ENCODE results near the gene GBF1. TPM values are rescaled to one million over a fixed set of nuclear protein-coding genes. Genes with fewer than 3 reads are reported as not detected.

The GBF1 gene
- total RNA-seq, 1 experiment from 2014 or later: 50.6 TPM

DNA sequence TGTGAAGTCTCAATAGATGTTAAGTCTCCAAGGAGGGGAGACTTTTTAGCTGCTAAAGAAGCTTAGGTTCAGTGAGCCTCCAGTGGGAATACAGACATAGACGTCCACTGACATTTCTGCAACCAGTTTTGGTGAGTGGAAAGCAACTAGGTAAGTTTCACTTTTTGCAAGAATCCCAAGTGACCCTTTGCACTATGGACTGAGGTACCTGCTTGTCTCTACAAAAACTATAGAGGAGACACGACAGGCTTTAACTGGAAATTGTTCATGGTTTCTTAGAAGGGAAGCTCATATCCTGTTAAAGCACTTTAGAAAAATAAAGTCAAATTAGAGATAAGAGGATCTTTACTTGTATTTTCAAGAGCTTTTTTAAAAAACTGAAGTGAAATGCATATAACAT, 38.6 kb downstream of the GBF1 start:
- peaks cover 28% of the 10 kb centered on the region for H3K36me3 Mint-ChIP-seq (ENCODE audit: insufficient read depth, unreplicated experiment)
- TF ChIP-seq, protein P1, sequence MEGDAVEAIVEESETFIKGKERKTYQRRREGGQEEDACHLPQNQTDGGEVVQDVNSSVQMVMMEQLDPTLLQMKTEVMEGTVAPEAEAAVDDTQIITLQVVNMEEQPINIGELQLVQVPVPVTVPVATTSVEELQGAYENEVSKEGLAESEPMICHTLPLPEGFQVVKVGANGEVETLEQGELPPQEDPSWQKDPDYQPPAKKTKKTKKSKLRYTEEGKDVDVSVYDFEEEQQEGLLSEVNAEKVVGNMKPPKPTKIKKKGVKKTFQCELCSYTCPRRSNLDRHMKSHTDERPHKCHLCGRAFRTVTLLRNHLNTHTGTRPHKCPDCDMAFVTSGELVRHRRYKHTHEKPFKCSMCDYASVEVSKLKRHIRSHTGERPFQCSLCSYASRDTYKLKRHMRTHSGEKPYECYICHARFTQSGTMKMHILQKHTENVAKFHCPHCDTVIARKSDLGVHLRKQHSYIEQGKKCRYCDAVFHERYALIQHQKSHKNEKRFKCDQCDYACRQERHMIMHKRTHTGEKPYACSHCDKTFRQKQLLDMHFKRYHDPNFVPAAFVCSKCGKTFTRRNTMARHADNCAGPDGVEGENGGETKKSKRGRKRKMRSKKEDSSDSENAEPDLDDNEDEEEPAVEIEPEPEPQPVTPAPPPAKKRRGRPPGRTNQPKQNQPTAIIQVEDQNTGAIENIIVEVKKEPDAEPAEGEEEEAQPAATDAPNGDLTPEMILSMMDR (IDR thresholded peaks at IDR 0.05; ENCODE audit: unreplicated experiment): no peak
- CTCF ChIA-PET: interaction anchor here (0.6 to 1.3 kb wide), 4 partner anchors 19 to 116 kb away, joined by 3 to 4 read pairs (median 3); no protein-coding TSS in a partner anchor
- H3K27me3 Mint-ChIP-seq (ENCODE audit: insufficient read depth, unreplicated experiment): no peaks in the 10 kb centered on the region
- peaks cover 28% of the 10 kb centered on the region for H3K4me1 Mint-ChIP-seq (ENCODE audit: insufficient read depth, unreplicated experiment)
- DNase-seq (ENCODE audit: unreplicated experiment): no peak
- no TSS peak for BruUV-seq (replicated peaks)
- intact Hi-C loops (cut with micrococcal nuclease): no loop called here
- H3K9me3 Mint-ChIP-seq (ENCODE audit: unreplicated experiment): no peaks in the 10 kb centered on the region
- H3K4me3 Mint-ChIP-seq (ENCODE audit: unreplicated experiment): peak overlapping the region; percentile 8
- POLR2A ChIA-PET: interaction anchor here (0.6 to 3.2 kb wide), 11 partner anchors 10 to 231 kb away, joined by 3 to 19 read pairs (median 4); partner anchors contain the start of genes ACTR1A and GBF1
- peak overlapping the region; percentile 2 for H3K27ac Mint-ChIP-seq (ENCODE audit: low read depth, unreplicated experiment)

DNA sequence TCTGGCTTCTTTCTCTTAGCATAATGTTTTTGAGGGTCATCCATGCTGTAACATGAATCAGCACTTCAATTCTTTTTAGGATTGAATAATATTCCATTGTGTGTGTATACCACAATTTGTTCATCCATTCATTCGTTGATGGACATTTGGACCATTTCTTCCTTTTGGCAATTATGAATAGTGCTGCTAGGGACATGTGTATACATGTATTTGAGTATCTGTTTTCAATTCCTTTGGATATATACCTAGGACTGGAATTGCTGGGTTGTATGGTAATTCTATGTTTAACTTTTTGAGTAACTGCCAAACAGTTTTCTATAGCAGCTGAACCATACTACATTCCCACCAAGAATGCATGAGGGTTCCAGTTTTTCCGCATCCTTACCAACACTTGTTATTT, 39.2 kb downstream of the GBF1 start:
- BruUV-seq (replicated peaks): no TSS peak
- TF ChIP-seq, protein P1 (IDR thresholded peaks at IDR 0.05; ENCODE audit: unreplicated experiment): no peak
- Mint-ChIP-seq H3K9me3 (ENCODE audit: unreplicated experiment) (no peaks in the 10 kb centered on the region), H3K4me3 (ENCODE audit: unreplicated experiment) (no peak overlapping the region), H3K36me3 (ENCODE audit: insufficient read depth, unreplicated experiment) (peaks cover 28% of the 10 kb centered on the region), H3K4me1 (ENCODE audit: insufficient read depth, unreplicated experiment) (peaks cover 28% of the 10 kb centered on the region), H3K27me3 (ENCODE audit: insufficient read depth, unreplicated experiment) (no peaks in the 10 kb centered on the region), H3K27ac (ENCODE audit: low read depth, unreplicated experiment) (peak overlapping the region; percentile 2)
- DNase-seq (ENCODE audit: unreplicated experiment): no peak
- CTCF ChIA-PET: interaction anchor here (0.6 to 1.3 kb wide), 4 partner anchors 49 to 68 kb away, joined by 3 to 6 read pairs (median 4); no protein-coding TSS in a partner anchor
- POLR2A ChIA-PET: interaction anchor here (0.6 to 3.2 kb wide), 8 partner anchors 9 to 232 kb away, joined by 3 to 19 read pairs (median 6); partner anchors contain the start of gene GBF1
- intact Hi-C loops (cut with micrococcal nuclease): no loop called here

DNA sequence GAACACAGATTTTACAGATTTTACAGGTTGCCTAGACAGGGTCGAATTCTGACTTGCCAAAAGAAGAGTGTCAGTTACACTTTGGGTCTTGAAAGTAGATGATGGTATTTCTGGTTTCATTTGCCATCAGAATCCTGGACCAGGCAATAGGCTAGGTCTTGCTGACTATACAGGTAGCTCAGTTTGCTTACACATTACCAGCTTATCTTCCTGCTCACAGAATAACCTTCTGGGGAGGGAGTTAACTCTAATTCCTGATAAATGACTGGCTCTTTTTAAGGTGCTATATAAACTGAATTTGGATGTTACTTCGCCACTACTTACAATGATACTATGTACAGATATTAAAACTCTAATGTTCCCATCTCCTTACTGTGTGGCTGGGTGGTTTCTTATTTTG, 39.8 kb downstream of the GBF1 start:
- no TSS peak for BruUV-seq (replicated peaks)
- Mint-ChIP-seq H3K27me3 (ENCODE audit: insufficient read depth, unreplicated experiment) (no peaks in the 10 kb centered on the region), H3K4me3 (ENCODE audit: unreplicated experiment) (no peak overlapping the region), H3K9me3 (ENCODE audit: unreplicated experiment) (no peaks in the 10 kb centered on the region), H3K27ac (ENCODE audit: low read depth, unreplicated experiment) (no peak overlapping the region), H3K36me3 (ENCODE audit: insufficient read depth, unreplicated experiment) (peaks cover 24% of the 10 kb centered on the region), H3K4me1 (ENCODE audit: insufficient read depth, unreplicated experiment) (peaks cover 22% of the 10 kb centered on the region)
- POLR2A ChIA-PET: interaction anchor here (1.7 to 3.2 kb wide), 4 partner anchors 10 to 59 kb away, joined by 6 to 19 read pairs (median 8); partner anchors contain the start of gene GBF1
- DNase-seq (ENCODE audit: unreplicated experiment): no peak
- CTCF ChIA-PET: interaction anchor here (1.3 kb wide), 2 partner anchors 50 to 66 kb away, joined by 4 to 6 read pairs; no protein-coding TSS in a partner anchor
- TF ChIP-seq, protein P1 (IDR thresholded peaks at IDR 0.05; ENCODE audit: unreplicated experiment): no peak
- intact Hi-C loops (cut with micrococcal nuclease): no loop called here

DNA sequence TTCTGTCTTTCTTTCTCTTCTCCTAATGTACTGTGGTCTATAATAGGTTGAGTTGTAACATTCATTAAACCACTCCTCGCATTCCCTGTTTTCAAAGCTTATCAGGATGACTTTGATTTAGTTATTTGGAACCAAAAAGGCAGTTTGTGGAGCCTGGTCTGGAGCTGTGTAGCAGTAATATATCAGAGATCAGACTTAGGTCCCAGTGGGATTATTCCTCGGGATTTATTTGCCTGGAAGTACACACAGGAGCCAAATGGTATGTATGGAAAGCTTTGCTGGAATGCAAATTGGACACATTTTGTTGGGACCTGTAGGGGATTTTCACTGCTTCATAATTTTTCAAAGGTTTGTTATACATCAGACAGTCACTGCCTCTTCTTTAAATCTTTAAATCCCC, 40.9 kb downstream of the GBF1 start:
- BruUV-seq (replicated peaks): no TSS peak
- no peak for DNase-seq (ENCODE audit: unreplicated experiment)
- Mint-ChIP-seq H3K4me1 (ENCODE audit: insufficient read depth, unreplicated experiment) (peaks cover 14% of the 10 kb centered on the region), H3K27ac (ENCODE audit: low read depth, unreplicated experiment) (no peak overlapping the region), H3K36me3 (ENCODE audit: insufficient read depth, unreplicated experiment) (peaks cover 18% of the 10 kb centered on the region), H3K4me3 (ENCODE audit: unreplicated experiment) (no peak overlapping the region), H3K27me3 (ENCODE audit: insufficient read depth, unreplicated experiment) (no peaks in the 10 kb centered on the region), H3K9me3 (ENCODE audit: unreplicated experiment) (no peaks in the 10 kb centered on the region)
- POLR2A ChIA-PET: no interaction called here
- CTCF ChIA-PET: interaction anchor here (0.6 kb wide), 1 partner anchor 371 kb away, joined by 3 read pairs; no protein-coding TSS in a partner anchor
- TF ChIP-seq, protein P1 (IDR thresholded peaks at IDR 0.05; ENCODE audit: unreplicated experiment): no peak
- intact Hi-C loops (cut with micrococcal nuclease): no loop called here
